Inferior parietal cortex (tissue), 1 donor: Measurements from ENCODE around the gene ZBTB21.
"Not testable (repeated sequence)": the region's sequence is repeated elsewhere in the genome, so short reads cannot be mapped to it uniquely, and the experiment has no call there.

Source experiments
- DNase-seq: peaks from one replicate; pipeline ENCODE4 v3.0.0-alpha.2; 2016; ENCODE audit errors: extremely low spot score

The ZBTB21 gene

DNA sequence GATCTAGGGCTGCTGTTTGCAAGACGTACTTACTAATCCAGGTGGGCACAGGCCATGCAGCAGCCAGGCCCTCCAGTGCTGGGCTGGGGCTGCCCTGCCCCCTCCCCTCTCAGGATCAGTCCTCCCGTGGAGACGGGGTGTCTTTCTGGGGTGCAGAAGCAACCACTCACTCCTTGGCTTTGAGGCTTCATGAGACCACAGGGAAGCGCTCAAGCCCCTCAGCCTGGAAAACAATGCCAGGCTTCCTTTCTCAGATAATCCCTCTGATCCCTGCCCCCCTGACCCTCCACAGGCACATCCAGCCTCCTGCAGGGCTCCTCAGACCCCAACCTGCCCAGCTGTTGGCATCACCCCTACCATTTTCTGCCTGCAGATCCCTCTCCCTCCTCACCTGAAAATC lies 42.5 kb downstream of the ZBTB21 start:
- DNase-seq, result no peak

DNA sequence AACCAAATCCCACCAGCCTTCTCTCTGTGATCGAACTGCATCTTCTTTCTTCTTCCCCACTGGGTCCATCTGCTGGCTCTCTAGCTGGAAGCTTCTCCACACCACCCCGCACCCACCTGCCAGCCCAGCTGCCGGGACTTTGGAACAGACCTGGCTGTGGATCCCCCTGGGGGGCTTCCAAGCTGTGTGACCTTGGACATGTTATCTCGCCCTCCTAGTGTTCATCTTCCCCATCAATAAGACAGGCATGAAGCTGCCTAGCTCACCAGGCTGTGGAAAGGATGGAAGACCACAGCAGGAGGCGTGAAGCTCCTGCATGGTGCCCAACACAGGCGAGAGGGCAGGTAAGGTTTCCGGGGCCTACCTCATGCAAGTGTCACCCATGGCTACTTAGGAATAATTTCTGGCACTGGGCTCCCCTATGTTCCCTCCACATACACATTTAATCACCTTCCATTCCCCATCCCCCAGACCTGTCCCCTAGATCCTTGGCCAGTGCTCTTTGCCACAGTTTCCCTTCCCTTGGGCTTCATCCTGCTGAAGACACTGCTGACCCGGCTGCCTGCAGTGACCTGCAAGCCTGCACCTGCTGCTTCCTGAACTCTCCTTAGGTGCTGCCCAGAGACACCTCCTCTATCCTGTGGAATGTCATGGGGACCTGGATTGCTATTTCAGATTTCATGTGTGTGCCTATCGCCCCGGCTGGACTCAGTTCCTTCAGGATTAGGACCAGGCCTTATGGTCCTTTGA lies 43.1 kb downstream of the ZBTB21 start:
- no peak for DNase-seq

DNA sequence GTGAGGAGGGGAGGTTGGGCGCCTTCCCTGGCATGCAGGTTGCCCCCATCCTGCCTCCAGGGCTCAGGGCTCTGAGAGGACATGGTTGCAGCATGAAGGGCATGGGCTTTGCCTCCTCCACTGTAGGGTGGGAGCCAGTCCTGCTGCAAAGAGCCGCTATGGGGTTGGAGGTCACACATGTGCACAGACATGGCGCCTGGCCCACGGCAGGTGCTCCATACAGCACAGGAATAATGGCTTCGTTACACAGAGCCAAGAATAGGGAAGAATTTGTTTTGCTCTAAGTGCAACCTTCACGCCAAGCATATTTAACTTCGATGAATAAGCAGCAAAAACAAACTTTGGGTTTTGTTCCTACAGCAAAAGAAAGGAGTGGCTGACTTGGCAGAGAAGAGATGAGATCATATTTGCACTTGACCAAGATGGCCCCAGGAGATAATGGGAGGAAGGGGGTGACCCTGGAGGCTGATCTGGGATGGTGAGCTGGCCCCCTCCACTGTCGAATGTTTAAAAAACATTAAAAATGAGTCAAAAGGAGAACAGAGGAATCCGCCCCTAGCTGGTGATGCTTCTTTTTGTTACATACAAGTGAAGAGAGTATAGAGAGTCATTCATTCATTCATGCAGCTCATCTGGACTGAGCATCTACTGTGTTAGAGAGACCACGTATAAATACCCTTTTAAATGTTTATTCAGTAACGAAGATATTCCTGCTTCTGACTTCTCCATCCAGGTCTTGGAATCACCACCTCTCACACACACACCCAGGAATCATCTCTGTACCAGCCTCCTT lies 43.9 kb downstream of the ZBTB21 start:
- DNase-seq, result no peak

DNA sequence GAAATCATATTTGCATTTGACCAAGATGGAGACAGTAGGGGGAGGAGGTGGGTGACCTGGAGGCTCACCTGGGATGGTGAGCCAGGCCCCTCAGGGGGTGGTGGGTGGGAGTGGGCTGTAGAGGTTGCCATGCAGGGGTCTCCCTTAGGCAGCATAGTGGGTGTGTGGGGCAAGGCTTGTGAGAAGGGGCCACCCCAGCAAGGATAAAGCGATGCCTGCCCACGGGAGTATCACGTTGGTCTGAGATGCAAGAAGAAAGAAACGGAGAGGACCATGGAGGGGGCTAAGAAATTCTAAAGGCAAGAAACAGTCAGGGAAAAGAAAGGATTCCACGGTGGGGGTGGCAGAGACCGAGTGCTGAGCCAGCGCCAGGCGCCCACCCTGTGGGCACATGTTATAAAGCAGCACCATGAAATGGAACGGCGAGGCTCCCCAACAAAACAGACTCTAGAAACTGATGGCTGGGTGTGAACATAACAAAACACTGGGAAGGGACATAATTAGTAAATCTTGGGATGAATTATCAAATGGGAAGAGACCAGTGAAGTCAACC lies 44.6 kb downstream of the ZBTB21 start:
- DNase-seq, result no peak

DNA sequence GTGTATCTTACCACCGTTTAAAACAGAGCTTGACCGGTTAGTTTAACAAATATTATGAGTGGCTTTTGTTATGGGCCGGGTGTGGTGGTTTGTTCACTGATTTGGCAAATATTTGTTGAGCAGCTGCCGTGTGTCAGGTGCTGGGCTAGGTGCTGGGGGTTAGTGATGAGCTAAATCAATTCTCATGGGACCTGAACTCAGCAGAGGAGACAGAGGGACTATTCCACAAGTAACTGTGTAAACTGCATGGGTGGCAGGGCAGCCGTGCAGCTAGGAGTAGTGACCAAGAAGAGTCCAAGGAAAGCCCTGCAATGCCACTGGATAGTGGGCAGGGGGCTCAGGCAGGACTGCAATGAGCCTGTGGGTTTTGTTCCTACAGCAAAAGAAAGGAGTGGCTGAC lies 45.1 kb downstream of the ZBTB21 start:
- no peak for DNase-seq

DNA sequence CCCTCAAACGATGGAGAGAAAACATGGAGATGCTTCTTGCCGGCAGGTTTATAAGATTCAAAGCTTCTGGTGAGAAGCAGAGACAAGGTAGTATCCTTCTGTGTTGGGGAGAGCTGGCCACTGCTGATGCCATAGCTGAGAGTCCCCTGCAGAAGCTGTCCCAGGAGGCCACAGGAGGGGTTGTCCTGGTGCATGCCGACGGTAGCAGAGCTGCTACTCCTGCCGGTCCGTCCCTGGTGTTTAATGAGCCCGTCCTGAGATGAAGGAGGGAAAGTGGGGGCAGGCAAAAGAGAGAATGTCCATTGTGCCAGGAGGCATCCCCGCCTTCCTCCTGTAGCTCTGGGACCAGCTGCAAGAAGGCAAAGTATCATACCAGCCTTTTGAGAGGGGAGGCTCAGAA lies 46.0 kb downstream of the ZBTB21 start:
- no peak for DNase-seq

DNA sequence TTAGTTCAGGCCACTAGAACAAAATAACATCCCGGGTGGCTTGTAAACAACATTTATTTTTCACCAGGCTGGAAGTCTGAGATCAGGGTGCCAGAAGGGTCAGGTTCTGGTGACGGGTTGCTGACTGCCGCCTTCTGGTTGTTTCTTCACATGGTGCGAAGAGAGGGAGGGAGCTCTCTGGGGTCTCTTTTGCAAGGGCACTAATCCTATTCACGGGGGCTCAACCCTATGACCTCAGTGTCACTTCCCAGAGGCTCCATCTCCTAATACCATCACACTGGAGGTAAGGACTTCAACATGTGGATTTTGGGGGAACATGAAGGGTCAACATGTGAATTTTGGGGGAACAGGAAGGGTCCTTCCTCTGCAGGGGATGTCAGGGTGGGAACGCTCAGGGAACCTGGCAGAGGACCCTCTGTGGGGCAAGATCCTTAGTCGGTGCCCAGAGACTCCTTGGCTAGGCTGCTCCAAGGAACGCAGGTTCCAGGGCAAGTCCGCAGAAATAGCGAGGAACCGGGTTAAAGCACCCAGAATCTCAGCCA lies 47.7 kb downstream of the ZBTB21 start:
- no peak for DNase-seq

DNA sequence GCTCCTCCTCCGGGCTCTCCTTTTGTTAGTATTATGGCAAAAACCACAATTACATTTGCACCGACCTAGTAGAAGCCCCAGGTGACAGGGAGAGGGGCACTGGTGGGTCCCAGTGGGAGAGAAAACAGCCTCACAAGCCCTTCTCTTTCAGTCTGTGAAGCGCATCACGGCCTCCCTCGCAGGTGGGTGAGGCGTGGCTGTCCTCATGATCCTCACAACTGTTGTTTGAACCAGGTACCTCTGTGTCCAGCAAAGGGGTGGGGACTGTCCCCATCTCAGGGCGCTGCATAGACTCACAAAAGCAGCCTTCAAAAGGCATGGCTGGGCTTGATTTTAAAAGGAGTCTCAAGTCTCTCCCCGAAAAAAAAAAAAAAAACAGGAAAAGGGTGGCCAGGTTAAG lies 48.4 kb downstream of the ZBTB21 start:
- no peak for DNase-seq

DNA sequence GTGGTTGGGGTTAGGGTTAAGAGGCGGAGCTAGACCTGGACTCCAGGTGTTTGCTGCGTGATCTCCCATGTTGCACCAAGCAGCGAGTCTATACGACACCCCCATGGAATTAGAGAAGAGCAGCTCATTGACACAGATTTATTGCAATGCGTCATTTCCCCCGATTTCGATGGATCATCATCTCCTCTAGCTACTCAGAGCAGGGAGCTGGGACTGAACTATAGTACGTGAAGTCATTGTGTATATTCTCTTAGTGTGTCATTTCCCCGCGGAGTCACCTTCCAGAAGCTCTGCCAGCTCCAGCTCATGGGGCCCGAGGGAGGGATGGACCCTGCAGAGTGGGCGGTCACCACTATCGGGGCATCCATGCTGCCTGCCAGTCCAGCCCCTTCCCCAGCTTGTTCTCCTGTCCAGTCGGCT lies 48.9 kb downstream of the ZBTB21 start:
- DNase-seq, result no peak

DNA sequence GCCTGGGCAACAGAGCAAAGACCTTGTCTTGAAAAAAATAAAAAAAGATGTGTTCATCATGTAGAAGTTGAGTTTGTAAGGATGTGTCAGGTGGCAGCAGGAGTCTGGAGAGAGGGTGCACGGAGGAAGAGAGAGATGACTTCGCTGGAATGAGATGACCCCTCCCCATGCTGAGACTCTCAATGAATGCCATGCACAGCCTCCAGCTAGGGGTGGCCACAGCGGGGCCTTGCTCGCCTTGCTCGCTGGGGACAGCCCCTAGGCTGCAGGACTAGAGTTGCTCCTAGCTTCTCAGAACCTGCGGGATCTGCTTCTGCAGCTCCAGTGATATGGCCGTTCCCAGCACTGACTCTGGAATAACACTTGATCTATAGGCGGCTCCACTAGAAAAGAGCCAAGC lies 49.8 kb downstream of the ZBTB21 start:
- no peak for DNase-seq

DNA sequence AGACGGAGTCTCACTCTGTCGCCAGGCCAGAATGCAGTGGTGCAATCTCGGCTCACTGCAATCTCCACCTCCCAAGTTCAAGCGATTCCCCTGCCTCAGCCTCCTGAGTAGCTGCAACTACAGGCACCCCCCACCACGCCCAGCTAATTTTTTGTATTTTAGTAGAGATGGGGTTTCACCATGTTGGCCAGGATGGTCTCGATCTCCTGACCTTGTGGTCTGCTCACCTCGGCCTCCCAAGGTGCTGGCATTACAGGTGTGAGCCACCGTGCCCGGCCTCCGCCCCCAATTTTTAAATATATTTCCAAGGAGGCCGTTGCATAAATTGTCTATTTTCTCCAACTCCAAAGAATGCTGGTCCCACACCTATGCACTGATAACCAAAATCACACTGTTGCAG lies 50.5 kb downstream of the ZBTB21 start:
- DNase-seq, result not testable (repeated sequence)

DNA sequence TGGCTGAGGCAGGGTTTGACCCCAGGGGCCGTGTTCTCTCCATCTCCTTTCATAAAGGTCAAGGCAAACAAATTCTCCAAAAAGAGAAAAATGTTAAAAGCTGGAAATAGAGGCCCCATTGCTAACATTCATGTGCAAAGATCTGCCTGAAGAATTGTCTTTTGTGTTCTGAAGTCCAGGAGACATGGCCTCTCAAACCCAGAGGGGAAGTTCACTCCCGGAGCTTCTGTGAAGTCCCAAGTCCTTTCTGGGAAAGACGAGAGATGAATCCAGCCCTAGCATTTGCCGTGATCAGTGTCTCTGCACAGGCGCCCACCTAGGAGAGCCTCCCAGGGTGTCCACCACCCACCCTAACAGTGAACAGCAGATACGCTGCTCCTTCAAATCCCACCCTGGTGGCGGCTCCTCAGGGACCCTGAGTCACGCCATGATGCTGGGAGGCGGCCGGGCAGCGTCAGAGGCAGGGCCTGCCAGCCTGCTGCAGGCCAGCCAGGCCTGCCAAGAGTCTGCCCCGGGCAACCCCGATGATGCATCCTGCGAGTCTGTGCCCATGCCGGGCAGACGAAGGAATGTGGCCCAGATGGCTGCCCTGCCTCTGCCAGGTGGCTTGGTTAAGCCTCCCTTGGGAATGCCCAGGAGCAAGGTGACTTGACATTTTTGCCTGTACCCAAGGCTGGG lies 51.1 kb downstream of the ZBTB21 start:
- no peak for DNase-seq

DNA sequence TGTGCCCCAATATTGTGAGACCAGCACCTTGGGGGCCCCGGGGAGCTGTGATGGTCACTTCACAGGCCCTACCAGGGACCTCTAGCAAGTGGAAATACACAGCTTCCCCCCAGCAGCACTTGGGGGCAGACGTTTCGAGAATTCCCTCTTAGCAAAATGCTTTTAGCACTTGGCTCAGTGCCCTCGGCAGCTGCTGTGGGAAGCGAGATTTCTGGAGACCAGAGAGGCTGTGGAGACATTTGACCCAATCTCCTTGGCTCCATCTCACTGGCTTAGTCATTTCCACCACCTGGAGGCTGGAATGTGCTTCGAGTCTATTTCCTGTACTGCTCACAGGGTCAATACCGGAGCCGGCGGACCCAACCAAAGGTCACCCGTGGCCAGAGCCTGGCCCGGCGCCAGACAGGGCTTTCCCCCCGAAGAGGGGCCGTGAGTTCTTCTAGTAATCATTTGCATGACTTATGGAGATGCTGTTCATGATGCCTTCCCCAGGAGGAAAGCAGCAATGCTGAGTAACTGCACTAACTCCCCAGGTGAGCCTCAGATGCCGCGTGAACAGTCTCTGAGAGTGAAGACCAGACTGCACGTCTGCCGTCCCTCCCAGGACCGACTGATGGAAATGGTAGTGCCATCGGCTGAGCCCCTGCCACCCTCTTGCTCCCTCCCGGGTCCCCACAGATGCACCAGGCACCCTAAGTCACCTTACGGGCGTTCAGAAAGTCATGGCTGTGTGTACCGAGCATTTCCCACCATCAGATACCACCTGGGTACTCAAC lies 52.0 kb downstream of the ZBTB21 start:
- DNase-seq, result peak; percentile 48

DNA sequence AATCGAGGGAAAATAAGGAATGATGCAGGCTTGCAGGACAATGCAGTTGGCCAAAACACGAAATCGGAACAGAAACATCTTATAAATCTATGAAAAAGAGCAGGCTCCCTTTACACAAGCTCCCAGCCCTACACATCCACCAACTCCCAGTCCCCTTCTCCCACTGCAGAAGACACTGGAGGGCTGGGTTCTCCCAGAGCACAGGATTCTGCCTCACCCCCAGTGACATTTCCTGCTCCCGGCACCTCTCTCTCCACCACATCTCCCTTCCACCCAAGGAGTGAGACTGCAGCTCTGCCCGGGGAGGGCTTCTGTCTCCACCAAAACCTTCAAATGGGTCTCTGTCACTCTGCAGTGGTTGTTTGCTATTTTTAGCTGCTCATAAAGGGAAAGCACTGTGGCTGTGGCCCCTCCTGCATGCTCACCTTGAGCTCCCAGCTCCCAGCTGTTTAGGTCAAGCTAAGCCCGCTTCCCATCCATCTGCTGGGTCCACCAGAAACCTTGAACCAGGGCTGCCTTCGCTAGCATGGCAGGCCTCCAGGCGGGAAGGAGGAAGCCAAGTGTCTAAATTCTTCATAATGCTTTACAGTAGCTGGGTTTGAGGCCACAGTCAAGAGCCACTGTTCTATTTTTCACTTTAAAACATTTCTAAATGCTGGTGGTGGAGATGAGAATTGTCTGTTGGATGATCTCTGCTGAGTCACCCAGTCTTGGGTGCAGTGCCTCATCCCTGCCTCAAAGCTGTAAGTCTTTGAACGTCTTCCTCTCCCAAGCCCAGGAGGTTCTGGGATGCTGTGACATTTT lies 53.0 kb downstream of the ZBTB21 start:
- DNase-seq, result peak; percentile 64

DNA sequence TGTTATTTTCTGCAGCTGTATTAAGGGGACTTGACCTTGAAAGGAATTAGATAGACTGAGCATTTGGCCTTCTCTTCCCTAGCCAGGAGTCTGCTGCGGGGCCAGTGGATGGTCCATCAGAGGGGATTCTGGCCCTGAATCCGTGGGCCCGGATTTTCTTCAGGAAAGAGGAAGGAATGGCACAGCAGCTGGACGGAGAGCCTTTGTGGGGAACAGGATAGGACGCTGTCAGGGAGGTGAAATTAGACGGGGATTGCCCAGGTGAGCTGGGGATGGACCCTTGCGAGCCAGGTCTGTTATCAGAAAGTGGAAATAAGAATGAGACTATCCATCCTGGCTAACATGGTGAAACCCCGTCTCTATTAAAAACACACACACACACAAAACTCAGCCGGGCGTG lies 54.6 kb downstream of the ZBTB21 start:
- DNase-seq, result no peak

DNA sequence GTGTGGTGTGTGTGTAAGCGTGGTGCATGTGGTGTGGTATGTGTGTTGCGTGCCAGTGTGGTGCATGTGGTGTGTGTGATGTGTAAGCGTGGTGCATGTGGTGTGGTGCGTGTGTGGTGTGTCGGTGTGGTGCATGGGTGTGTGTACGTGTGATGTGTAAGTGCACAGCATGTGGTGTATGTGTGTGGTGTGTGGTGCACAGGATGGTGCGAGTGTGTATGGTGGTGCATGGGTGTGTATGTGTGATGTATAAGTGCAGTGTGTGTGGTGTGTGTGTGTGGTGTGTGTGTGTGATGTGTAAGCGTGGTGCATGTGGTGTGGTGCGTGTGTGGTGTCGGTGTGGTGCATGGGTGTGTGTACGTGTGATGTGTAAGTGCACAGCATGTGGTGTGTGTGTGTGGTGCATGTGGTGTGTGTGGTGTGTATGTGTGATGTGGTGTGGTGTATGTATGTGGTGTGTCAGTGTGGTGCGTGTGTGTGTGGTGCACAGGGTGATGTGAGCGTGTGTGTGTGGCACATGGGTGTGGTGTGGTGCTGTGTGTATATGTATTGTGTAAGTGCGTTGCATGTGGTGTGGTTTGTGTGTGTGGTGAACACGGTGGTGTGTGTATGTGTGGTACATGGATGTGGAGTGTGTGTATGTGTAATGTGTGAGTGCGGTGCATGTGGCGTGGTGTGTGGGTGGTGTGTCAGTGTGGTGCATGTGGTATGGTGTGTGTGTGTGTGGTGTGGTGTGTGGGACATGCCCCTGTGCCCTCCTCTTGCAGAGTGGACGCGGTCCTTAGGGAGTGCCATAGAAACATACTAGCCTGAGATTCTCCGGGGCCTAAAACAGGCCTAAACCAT lies 55.3 kb downstream of the ZBTB21 start:
- DNase-seq, result no peak

DNA sequence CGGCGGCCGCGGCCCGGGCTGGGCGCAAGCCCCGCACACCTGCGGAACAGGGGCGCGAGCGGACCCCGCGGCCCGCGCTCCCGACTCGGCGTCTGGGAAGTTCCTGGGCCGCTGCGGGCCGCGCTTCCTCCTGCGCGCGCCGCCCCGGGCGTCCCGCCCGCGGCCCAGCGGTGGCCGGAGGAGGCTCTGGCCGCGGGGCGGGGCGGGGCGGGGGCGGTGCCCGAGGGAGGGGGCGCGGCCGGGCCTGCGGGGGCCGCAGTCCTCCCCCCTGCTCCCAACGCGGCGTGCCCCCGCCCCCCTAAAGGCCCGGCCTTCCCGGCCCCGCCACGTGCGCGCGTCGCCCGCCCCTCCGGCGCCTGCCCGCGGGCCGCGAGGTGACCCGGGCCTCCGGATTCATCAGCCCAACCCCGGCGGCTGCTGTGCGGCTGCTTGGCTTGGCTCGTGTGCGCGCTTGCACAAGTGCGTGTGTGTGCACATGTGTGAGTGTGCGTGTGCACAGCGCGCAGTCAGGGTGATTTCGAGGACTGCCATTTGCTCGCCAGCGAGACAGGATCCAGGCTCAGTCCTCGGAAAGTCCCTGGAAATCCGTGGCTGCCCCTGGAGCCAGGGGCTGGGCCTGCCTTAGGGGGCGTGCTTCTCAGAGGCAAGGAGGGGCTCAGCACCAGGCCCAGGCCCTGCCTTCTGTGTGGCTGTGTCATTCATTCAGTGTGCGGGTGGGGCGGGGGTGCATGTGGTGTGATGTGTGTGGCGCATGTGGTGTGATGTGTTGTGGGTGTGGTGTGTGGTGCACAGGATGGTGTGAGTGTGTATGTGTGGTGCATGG lies 56.1 kb downstream of the ZBTB21 start, which contains the start of gene C2CD2:
C2CD2 (minus strand) TSS at position 188 of the 823 bp plus-strand sequence. CDS start 370 bp downstream, outside the sequence.
- no peak for DNase-seq

DNA sequence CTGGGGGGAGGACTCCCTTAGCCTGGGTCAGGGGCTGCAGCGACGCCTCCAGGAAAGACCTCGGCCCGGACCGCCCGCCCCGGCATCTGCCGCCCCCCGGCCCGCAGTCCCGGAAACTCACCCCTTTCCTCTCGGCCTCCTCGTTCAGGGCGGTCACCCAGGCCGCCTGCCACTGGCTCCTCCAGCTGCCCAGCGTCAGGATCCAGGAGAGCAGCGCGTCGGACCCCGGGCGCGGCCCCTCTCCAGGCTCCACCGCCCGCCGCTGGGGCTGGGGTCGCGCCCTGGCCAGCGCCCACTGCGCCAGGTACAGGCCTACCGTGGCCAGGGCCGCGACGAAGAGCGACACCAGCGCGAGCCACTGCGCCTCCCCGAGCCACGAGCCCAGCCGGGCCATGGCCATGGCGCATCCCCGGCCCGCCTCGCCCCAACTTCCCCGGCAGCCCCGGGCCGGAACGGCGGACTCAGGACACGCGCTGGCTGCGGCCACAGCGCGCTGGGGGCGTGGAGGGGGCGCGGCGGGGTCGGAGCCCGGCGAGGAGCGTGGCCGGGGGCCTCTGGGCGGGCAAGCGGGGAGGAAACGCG lies 56.8 kb downstream of the ZBTB21 start:
- no peak for DNase-seq
